CD4-positive, alpha-beta T cell treated with Interleukin-17A for 4 hours (primary cell): Measurements from ENCODE around the gene SPDYE4.
"Not testable (repeated sequence)": the region's sequence is repeated elsewhere in the genome, so short reads cannot be mapped to it uniquely, and the experiment has no call there.

Experiments used
- DNase-seq: peaks from one replicate; pipeline ENCODE4 v3.0.0-alpha.2; 2020; ENCODE audit warnings: mixed read lengths

Gene SPDYE4, protein sequence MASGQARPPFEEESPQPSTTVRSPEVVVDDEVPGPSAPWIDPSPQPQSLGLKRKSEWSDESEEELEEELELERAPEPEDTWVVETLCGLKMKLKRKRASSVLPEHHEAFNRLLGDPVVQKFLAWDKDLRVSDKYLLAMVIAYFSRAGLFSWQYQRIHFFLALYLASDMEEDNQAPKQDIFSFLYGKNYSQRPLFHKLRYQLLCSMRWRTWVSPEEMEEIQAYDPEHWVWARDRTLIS

GRCh38 chr17:8758137-8758596 lies at the start of gene SPDYE4:
Gene SPDYE4 (minus strand): TSS chr17:8758546. CDS start chr17:8758382, 164 bp downstream.
- DNase-seq, result no peak

- DNase-seq, result no peak
These were observed 48.7 kb upstream of the SPDYE4 start for GRCh38 chr17:8806926-8807550.

GRCh38 chr17:8806253-8806925 lies 48.0 kb upstream of the SPDYE4 start:
- no peak for DNase-seq

DNA sequence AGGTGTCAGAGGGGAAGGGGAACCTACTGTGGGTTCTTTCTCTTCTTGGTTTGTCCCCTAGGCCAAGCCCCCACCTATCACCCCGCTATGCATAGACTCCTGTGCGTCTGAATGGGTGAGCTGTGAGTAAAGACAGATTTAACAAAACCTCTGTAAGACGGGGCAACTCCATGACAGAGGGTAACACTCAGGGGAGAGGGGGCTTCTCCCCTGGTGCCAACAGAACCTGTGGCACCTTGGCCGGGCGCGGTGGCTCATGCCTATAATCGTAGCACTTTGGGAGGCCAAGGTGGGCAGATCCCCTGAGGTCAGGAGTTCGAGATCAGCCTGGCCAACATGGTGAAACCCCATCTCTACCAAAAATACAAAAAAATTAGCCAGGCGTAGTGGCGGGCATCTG lies 47.0 kb upstream of the SPDYE4 start:
- DNase-seq, result not testable (repeated sequence)

- peak; percentile 5 for DNase-seq
These were observed 45.4 kb upstream of the SPDYE4 start for GRCh38 chr17:8803531-8804420.

GRCh38 chr17:8801135-8801840 lies 42.9 kb upstream of the SPDYE4 start:
- DNase-seq, result no peak

DNA sequence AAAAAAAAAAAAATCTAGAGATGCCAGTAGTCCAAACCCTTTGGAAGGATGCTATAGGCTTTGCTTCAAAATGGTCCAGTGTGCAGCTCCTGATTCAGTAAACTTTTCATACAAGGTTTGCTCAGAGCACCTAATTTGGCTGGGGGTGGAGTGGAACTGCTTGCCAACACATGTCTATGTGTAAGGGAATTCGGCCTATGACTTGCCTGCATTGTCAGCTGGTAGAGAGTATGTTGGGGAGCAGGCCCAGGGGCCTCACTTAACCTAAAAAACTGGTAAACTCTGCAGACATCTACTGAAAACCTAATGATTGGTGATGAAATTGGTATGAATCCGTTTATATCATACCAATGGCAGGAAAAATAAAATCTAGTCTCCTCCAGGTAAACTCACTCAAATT lies 42.3 kb upstream of the SPDYE4 start:
- no peak for DNase-seq

DNA sequence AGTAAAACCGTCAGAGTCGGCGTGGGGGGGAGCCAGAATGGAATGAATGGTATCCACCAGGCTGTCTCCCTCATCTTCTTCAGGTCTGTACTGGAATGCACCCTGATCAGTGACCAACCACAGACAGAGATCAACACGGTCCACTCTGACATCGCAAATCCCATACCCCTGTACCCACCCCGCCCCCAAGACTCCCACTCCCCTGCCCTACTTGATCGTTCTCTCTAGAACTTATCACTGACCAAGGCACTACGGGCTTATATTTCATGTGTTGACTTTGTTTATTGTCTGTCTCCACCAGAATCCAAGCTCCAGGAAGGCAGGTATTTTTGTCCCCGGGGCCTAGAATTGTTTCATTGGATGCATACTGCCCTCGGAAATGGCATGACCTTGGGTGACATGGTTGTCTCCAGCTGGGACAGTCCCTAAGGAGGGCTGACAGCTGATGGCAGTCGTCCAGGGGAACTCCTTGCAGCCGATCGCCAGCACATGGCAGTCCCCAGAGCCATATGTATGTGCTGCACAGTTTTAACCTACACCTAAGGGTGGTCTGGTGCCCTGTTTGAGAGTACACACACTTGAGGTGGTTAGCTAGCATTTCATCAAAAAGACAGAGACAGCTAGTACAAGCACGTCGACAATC lies 41.3 kb upstream of the SPDYE4 start:
- DNase-seq, result no peak

DNA sequence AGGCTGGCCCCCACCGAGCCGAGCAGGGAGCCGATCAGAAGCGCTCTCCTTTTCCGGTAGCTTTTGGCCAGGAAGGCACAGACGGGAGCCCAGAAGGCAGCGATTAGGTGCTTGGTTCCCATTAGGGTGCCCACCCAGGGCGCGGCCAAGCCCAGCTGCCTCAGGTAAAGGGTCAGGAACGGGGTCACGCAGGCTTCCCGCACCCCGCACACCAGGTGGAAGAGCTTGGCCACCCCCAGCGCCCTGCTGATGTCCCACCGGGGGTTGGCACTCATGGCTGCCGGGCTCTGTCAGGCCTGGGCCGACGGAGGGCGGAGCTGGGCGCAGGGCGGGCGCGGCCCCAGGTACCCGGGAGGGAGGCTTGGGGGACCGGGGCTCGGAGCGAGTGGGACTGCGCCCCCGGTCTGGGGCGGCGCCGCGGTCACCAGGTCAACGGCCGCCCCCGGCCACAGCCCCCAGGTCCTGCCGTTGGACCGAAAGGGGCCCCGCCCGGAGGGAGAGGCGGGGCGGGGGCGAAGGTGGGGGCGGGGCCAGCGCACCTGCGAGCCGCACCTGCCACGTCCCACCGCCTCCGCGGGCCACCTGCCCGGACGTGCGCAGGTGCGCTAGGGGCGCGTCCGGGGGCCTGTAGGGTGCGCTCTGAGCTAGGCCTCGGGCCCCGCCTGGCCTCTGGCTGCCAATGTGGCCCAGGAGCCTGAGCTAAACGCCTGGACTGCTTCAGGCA lies 40.7 kb upstream of the SPDYE4 start, which contains the start of gene MFSD6L:
Gene MFSD6L (minus strand): TSS at position 520 of the 724 bp plus-strand sequence. CDS start 245 bp downstream, at position 275.
- no peak for DNase-seq

- no peak for DNase-seq
These were observed 40.0 kb upstream of the SPDYE4 start for GRCh38 chr17:8798176-8798845.

GRCh38 chr17:8797621-8798175 lies 39.4 kb upstream of the SPDYE4 start:
- DNase-seq, result no peak

DNA sequence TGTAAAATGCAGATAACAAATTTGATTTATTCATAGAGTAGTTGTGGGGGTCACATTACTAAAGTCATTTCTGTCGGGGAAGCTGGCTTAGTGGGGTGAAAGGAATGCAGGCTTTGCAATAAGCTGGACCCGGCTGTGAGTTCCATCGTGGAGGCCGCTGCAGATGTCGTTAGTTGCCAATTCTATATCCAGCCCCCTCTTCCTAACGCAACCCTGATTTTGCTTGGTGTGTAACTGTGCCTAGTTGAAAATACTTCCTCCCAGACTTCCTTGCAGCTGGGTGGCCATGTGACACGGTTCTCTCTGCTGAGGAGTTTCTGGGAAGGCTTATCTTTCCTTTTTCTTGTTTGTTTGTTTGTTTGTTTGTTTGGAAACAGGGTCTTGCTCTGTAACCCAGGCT lies 36.3 kb upstream of the SPDYE4 start:
- no peak for DNase-seq

DNA sequence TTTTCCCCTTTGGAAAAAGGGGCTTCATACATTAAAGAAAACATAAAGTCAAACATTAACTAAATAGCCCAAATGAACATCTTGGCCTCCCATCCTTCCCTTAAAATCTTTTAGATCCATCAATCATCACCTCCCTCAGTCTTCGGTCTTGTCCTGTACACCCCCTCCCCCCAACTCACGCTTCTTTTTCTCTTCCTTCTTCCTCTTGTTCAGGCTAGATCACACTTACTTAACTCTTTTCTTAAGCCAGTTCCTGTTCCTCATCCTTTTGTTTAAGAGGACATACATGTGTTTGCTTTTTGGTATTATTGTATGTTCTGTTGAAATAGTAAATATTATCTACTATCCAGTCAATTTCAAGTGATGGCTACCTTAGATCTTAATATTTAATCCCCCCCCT lies 35.3 kb upstream of the SPDYE4 start:
- no peak for DNase-seq

GRCh38 chr17:8792646-8793045 lies 34.3 kb upstream of the SPDYE4 start:
- DNase-seq, result no peak

DNA sequence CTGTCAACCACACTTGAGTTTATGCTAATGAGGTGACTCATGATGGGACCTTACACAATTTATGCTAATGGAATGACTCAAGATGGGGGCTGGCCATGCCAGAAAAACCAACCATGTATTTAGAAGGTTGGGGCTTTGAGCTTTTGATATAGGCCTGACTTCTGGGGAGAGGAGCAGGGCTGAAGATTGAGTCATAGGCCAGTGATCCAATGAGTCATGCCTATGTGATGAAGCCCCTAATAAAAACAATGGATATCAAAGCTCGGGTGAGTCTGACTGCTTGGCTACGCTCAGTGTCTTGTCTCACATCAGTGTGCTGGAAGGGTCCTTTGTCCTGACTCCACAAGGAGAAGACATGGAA lies 33.5 kb upstream of the SPDYE4 start:
- no peak for DNase-seq

DNA sequence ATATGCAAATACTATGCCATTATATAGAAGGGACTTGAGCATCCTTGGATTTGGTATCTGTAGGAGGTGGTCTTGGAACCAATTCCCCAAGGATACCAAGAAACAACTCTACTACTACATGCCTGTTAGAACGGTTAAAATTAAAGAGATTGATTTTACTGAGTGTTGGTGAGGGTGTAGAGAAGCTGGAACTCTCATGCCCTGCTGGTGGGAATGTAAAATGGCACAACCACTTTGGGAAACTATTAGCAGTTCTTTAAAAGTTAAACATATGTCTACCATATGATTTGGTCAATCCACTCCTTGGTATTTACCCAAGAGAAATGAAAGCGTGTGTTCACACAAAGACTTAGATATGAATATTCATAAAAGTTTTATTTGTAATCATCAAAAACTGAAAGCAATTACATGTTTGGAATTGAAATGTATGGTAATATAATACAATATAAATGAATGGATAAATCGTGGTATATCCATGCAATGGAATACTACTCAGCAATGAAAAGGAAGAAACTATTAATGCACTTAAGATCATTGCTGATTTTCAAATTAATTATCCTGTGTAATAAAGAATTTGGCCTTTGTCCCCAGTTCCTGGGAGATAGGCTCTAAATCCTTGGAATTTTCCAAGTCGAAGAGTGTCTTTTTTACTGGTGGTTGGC lies 33.0 kb upstream of the SPDYE4 start:
- DNase-seq, result no peak

DNA sequence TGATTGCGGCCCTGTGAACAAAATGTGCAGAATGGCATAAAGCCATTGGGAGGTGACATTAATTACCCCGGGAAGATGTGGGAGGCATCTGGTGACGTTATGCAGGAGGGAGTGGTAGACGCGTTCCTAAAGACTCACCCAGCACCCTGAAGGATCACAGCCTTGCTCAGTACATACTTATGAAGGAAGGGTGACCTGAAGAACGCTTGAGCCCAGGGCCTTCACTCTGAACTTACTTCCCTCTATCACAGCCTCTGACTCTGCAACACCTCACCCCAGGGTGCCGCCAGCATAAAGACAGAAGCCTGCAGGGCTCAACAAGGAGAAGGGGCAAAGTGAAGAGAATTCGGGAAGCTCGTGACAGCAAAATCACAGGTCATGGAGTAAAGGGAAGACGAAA lies 31.4 kb upstream of the SPDYE4 start:
- no peak for DNase-seq

DNA sequence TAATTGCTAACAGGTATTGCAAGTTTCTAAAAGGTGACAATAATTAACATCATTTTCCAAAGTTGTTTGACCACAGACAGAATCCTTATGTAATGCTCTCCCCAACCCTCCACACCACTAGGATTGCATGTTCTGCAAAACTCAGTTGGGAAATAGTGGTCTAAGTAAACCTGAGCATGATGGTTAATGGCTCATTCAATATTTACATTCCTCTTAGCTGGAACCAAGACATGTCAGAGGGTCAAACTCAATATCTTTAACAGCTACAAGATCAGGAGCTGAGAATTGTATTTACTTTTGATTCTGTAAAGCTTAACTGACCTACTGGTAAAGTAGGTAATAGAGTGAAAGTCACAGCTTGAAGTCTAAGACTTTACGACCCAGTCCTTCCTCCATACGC lies 30.7 kb upstream of the SPDYE4 start:
- DNase-seq, result no peak

GRCh38 chr17:8785547-8786413 lies 27.4 kb upstream of the SPDYE4 start:
- peak; percentile 72 for DNase-seq
